IMR-90 (cell line): Measurements from ENCODE around the gene C19orf47. TPM values are rescaled to one million over a fixed set of nuclear protein-coding genes. Genes with fewer than 3 reads are reported as not detected.
A peak's percentile ranks its signal among the peaks of the same experiment; 100 is the strongest.

Source experiments
- ATAC-seq: fragments of 200-7000 bp; cut with Tn5 transposase; 2 replicates; pipeline ENCODE4 v1.9.1; 2020; ENCODE audit warnings: low read depth, mild to moderate bottlenecking, moderate library complexity
- BruUV-seq: library from RNA; stranded (reverse); fragments of 400-500 nt; replicated peaks from 2 replicates; lab custom pipeline; 2021; lab: Mats Ljungman, UMichigan
- CTCF ChIA-PET: fragments of 300-600 bp; formaldehyde crosslinking; extraction: SDS; loops from one replicate; lab custom pipeline; 2021; ENCODE audit warnings: antibody characterized with exemption; lab: Yijun Ruan, JAX
- POLR2A ChIA-PET: fragments of 300-600 bp; sonication (Branson Sonifier 250); formaldehyde crosslinking; loops from one replicate; lab custom pipeline; 2022; ENCODE audit warnings: antibody characterized with exemption; ENCODE audit not compliant: unreplicated experiment; lab: Charles Lee
- DNase-seq: peaks from one replicate; pipeline ENCODE4 v3.0.0; 2013
- H2AFZ ChIP-seq: replicated peaks from 2 replicates; pipeline ENCODE3; 2013; ENCODE audit warnings: low read length, mild to moderate bottlenecking; ENCODE audit not compliant: poor library complexity
- H2AK5ac ChIP-seq: 2 replicates; pipeline ENCODE4 v1.6.1; 2013; ENCODE audit warnings: low read depth, low read length, inconsistent platforms
- H2AK9ac ChIP-seq: replicated peaks from 2 replicates; pipeline ENCODE3; 2013; ENCODE audit warnings: mild to moderate bottlenecking, low read depth, low read length, moderate library complexity; ENCODE audit not compliant: poor library complexity
- H2BK120ac ChIP-seq: 2 replicates; pipeline ENCODE4 v1.6.1; 2013; ENCODE audit warnings: low read depth, low read length, inconsistent platforms
- H2BK15ac ChIP-seq: 3 replicates; pipeline ENCODE4 v1.6.1; 2013; ENCODE audit warnings: low read depth, low read length, inconsistent platforms
- H2BK20ac ChIP-seq: 2 replicates; pipeline ENCODE4 v1.6.1; 2013; ENCODE audit warnings: low read depth, mild to moderate bottlenecking, inconsistent platforms, low read length, moderate library complexity
- H2BK5ac ChIP-seq: 2 replicates; pipeline ENCODE4 v1.6.1; 2013; ENCODE audit warnings: mild to moderate bottlenecking, low read depth, low read length, inconsistent platforms; ENCODE audit not compliant: poor library complexity, severe bottlenecking
- H3K14ac ChIP-seq: replicated peaks from 2 replicates; pipeline ENCODE4 v1.6.1; 2013; ENCODE audit warnings: low read depth, low read length, inconsistent platforms
- H3K18ac ChIP-seq: 2 replicates; pipeline ENCODE4 v1.6.1; 2013; ENCODE audit warnings: low read depth, low read length, control low read depth
- H3K23ac ChIP-seq: 2 replicates; pipeline ENCODE4 v1.6.1; 2013; ENCODE audit warnings: low read depth, low read length, inconsistent platforms
- H3K27ac ChIP-seq: 2 replicates; pipeline ENCODE4 v1.5.1; 2013; ENCODE audit warnings: mild to moderate bottlenecking, control low read depth, low read length; ENCODE audit not compliant: insufficient read depth
- H3K27me3 ChIP-seq: 2 replicates; pipeline ENCODE4 v1.6.1; 2013; ENCODE audit warnings: low read length; ENCODE audit not compliant: control insufficient read depth, insufficient read depth
- H3K36me3 ChIP-seq: 2 replicates; pipeline ENCODE4 v1.6.1; 2013; ENCODE audit warnings: low read length, mixed read lengths; ENCODE audit not compliant: control insufficient read depth, insufficient read depth
- H3K4ac ChIP-seq: 2 replicates; pipeline ENCODE4 v1.6.1; 2013; ENCODE audit warnings: low read depth, low read length, inconsistent platforms
- H3K4me1 ChIP-seq: 2 replicates; pipeline ENCODE4 v1.6.1; 2013; ENCODE audit warnings: low read length, mixed read lengths; ENCODE audit not compliant: control insufficient read depth, insufficient read depth
- H3K4me2 ChIP-seq: 2 replicates; pipeline ENCODE4 v1.6.1; 2013; ENCODE audit warnings: low read depth, mild to moderate bottlenecking, control low read depth, low read length, moderate library complexity
- H3K4me3 ChIP-seq: 2 replicates; pipeline ENCODE4 v1.5.1; 2013; ENCODE audit warnings: low read depth, mild to moderate bottlenecking, control low read depth, low read length, moderate library complexity; ENCODE audit not compliant: insufficient read depth
- H3K56ac ChIP-seq: 2 replicates; pipeline ENCODE4 v1.6.1; 2013; ENCODE audit warnings: low read length, inconsistent platforms; ENCODE audit not compliant: insufficient read depth; ENCODE audit errors: extremely low read depth
- H3K79me1 ChIP-seq, 2 experiments: 2 replicates each; pipeline ENCODE4 v1.6.1; 2013; ENCODE audit warnings: low read length in 2 of 2, inconsistent platforms in 1 of 2, low read depth in 1 of 2
- H3K9ac ChIP-seq: 2 replicates; pipeline ENCODE4 v1.6.1; 2013; ENCODE audit warnings: low read depth, low read length, control low read depth
- H3K9me1 ChIP-seq: 2 replicates; pipeline ENCODE4 v1.6.1; 2013; ENCODE audit warnings: low read length, inconsistent platforms; ENCODE audit not compliant: insufficient read depth
- H3K9me3 ChIP-seq: 2 replicates; pipeline ENCODE4 v1.6.1; 2013; ENCODE audit warnings: low read length; ENCODE audit not compliant: control insufficient read depth, insufficient read depth
- H4K20me1 ChIP-seq: 2 replicates; pipeline ENCODE4 v1.6.1; 2013; ENCODE audit warnings: low read length, inconsistent platforms; ENCODE audit not compliant: insufficient read depth
- H4K5ac ChIP-seq: 2 replicates; pipeline ENCODE4 v1.6.1; 2013; ENCODE audit warnings: mild to moderate bottlenecking, low read depth, low read length, control low read depth
- H4K8ac ChIP-seq, 2 experiments: 2 replicates each; pipeline ENCODE4 v1.6.1; 2013; ENCODE audit warnings: low read depth in 2 of 2, low read length in 2 of 2, control low read depth in 1 of 2, inconsistent platforms in 1 of 2
- H4K91ac ChIP-seq: 2 replicates; pipeline ENCODE4 v1.6.1; 2013; ENCODE audit warnings: low read depth, low read length, inconsistent platforms; ENCODE audit not compliant: insufficient read depth
- BHLHE40 ChIP-seq: fragments of 150-350 bp; IDR thresholded peaks from 2 replicates; pipeline ENCODE4 v1.6.1; 2016; ENCODE audit warnings: mild to moderate bottlenecking, low read depth, low read length
- CEBPB ChIP-seq: IDR thresholded peaks from 2 replicates; pipeline ENCODE4 v1.6.1; 2012; ENCODE audit warnings: low read depth, low read length, improper control_type of control experiment
- CTCF ChIP-seq: conservative IDR thresholded peaks from 2 replicates; pipeline ENCODE4 v1.5.1; 2012; ENCODE audit warnings: mild to moderate bottlenecking, low read depth, low read length, improper control_type of control experiment
- ELK1 ChIP-seq: fragments of 150-350 bp; IDR thresholded peaks from 2 replicates; pipeline ENCODE4 v1.6.1; 2016; ENCODE audit warnings: low read depth, mild to moderate bottlenecking, low read length, moderate library complexity, borderline replicate concordance
- MAFK ChIP-seq: IDR thresholded peaks from 2 replicates; pipeline ENCODE4 v1.6.1; 2012; ENCODE audit warnings: low read depth, low read length, improper control_type of control experiment
- MAZ ChIP-seq: IDR thresholded peaks from 2 replicates; pipeline ENCODE4 v1.6.1; 2012; ENCODE audit warnings: low read depth, mild to moderate bottlenecking, low read length, improper control_type of control experiment, moderate library complexity, borderline replicate concordance
- MXI1 ChIP-seq: IDR thresholded peaks from 2 replicates; pipeline ENCODE4 v1.6.1; 2012; ENCODE audit warnings: low read depth, mild to moderate bottlenecking, low read length, moderate library complexity, borderline replicate concordance
- NFE2L2 ChIP-seq: fragments of 150-350 bp; IDR thresholded peaks from 2 replicates; pipeline ENCODE4 v1.6.1; 2016; ENCODE audit warnings: low read depth, mild to moderate bottlenecking, low read length
- POLR2A ChIP-seq: IDR thresholded peaks from 2 replicates; pipeline ENCODE4 v1.6.1; 2012; ENCODE audit warnings: mild to moderate bottlenecking, low read depth, low read length
- RAD21 ChIP-seq: IDR thresholded peaks from 2 replicates; pipeline ENCODE4 v1.6.1; 2012; ENCODE audit warnings: low read length, improper control_type of control experiment
- RCOR1 ChIP-seq: IDR thresholded peaks from 2 replicates; pipeline ENCODE4 v1.6.1; 2012; ENCODE audit warnings: mild to moderate bottlenecking, low read length, improper control_type of control experiment; ENCODE audit not compliant: insufficient replicate concordance
- RFX5 ChIP-seq: IDR thresholded peaks from 2 replicates; pipeline ENCODE4 v1.8.0; 2012; ENCODE audit warnings: low read depth, mild to moderate bottlenecking, low read length, moderate library complexity
- SMC3 ChIP-seq: fragments of 150-350 bp; IDR thresholded peaks from 2 replicates; pipeline ENCODE4 v1.6.1; 2016; ENCODE audit warnings: low read depth, mild to moderate bottlenecking, antibody characterized with exemption, low read length, moderate library complexity
- USF2 ChIP-seq: fragments of 150-350 bp; IDR thresholded peaks from 2 replicates; pipeline ENCODE4 v1.6.1; 2017; ENCODE audit warnings: mild to moderate bottlenecking, antibody characterized with exemption, low read length, low read depth
- WGBS, 2 experiments: methylation state at CpG; one replicate each; pipeline versions ENCODE4 v1.1.5 to v1.1.7; 2013; ENCODE audit warnings: missing lambda C conversion rate in 2 of 2; ENCODE audit not compliant: insufficient read length in 1 of 2; ENCODE audit errors: extremely low coverage in 2 of 2; 5-methylcytosine and 5-hydroxymethylcytosine counted together
- dilution Hi-C: fragments of 300-500 bp; cut with HindIII; formaldehyde crosslinking; loops from one replicate; pipeline ENCODE4 v1.14.3; 2018; ENCODE audit warnings: low sequenced_read_pairs; ENCODE audit not compliant: unreplicated experiment
- in situ Hi-C: fragments of 300-500 bp; cut with MboI; formaldehyde crosslinking; loops from 3 replicates; pipeline ENCODE4 v1.14.3; 2019; ENCODE audit warnings: low sequenced_read_pairs, inconsistent platforms, mixed read lengths
- intact Hi-C: fragments of 100-400 bp; cut with micrococcal nuclease; formaldehyde crosslinking; loops from 2 replicates; pipeline ENCODE4 v1.10.0; 2022
- polyA plus RNA-seq, 3 experiments: library from polyadenylated mRNA; depleted of rRNA; stranded (reverse); fragments of >200 nt; gene quantifications; 2 replicates each; pipeline ENCODE4 v1.2.3, GENCODE V29; 2012; ENCODE audit warnings: low replicate concordance in 1 of 3
- total RNA-seq: library from RNA; depleted of rRNA; stranded (reverse); fragments of >200 nt; gene quantifications from 2 replicates; pipeline ENCODE4 v1.2.3, GENCODE V29; 2012

C19orf47 gene
- total and polyA plus RNA-seq, 2 of the 4 experiments (the other 2 are of a cell fraction), result 3.6 to 16.3 TPM

DNA sequence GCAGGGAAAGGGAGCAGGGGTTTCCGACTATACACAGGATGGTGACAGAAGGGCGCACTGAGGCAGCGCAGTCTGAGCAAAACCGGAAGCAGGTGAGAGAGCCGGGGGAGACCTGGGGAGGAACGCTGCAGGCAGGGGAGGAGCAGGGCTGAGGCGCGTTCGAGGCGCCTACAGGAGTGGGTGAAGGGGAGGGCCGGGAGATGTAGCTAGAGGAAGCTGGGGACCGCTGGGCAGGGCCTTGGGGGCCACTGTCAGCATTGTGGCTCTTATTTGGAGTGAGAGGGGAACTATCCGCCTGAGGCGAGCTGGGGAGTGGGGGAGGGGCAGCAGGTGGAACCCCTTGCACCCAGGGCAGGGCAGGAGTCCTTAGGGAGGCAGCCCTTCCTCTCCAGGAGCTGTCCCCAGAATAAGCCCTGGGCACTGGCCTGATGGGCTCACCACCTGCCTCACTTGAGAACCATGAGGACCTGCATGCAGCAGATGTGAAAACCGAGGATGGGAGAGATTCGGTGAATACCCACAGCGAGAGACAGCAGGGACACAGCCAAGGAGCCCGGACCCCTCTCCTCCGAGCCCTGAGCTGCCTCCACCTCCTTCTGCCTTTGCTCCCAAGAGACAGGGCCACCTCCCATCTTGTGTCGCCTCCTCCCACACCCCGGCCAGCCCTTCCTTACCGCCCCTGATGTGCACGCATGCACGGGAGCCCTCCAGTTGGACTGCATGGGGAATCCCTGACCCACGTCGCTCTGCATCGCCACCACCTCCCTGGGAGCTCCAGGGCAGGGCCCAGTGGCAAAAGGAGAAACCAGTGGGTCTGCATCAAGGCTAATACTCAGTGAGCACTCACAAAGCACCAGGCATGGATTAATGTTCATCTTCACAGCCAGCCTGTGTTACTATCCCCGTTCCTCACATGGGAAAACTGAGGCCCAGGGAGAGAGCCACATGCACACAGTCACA is 73.3 kb downstream of the C19orf47 start:
- H3K9ac ChIP-seq, result no peak overlapping the region
- H4K20me1 ChIP-seq, result peaks cover 78% of the 10 kb centered on the region
- TF ChIP-seq ELK1 (no peak), SMC3 (no peak), POLR2A (no peak), BHLHE40 (no peak), CTCF (no peak), RCOR1 (no peak), MAZ (no peak), MXI1 (no peak), USF2 (no peak), CEBPB (no peak), RAD21 (no peak), MAFK (no peak), RFX5 (no peak), NFE2L2 (no peak)

More for the DNA sequence above, 73.3 kb downstream of the C19orf47 start:
- H4K5ac ChIP-seq, result no peak overlapping the region
- no peaks in the 10 kb centered on the region for H3K9me3 ChIP-seq
- no peak overlapping the region for H3K56ac ChIP-seq
- peaks cover 7% of the 10 kb centered on the region; the same call in 1 of the 2 replicates for H3K36me3 ChIP-seq
- H4K8ac ChIP-seq, result no peak overlapping the region
- H3K18ac ChIP-seq, result no peak overlapping the region
- no peak overlapping the region for H3K14ac ChIP-seq
- no peaks in the 10 kb centered on the region for H3K27me3 ChIP-seq
- H2BK5ac ChIP-seq, result no peak overlapping the region
- no peak overlapping the region for H2BK120ac ChIP-seq
- H2BK15ac ChIP-seq, result no peak overlapping the region
- no peak overlapping the region for H2BK20ac ChIP-seq
- intact Hi-C loops, result no loop called here
- H3K4ac ChIP-seq, result no peak overlapping the region
- H3K27ac ChIP-seq, result no peak overlapping the region
- no peak overlapping the region for H3K23ac ChIP-seq
- H4K91ac ChIP-seq, result no peak overlapping the region
- H3K4me3 ChIP-seq, result no peak overlapping the region
- dilution Hi-C loops, result no loop called here
- CTCF ChIA-PET, result interaction anchor here (0.6 kb wide), 1 partner anchor 10 kb away, joined by 3 read pairs; no protein-coding TSS in a partner anchor
- H2AFZ ChIP-seq, result peak overlapping the region; percentile 46
- H3K79me1 ChIP-seq, result peaks cover 41 to 92% of the 10 kb centered on the region in 2 experiments
- no peak for ATAC-seq
- no peak overlapping the region for H2AK9ac ChIP-seq
- H2AK5ac ChIP-seq, result no peak overlapping the region
- in situ Hi-C loops, result no loop called here
- no peak overlapping the region for H3K4me2 ChIP-seq
- no TSS peak for BruUV-seq
- 85% methylated on average over 21 of the region's 28 CpGs; no CpG with 5 or more reads in 1 of the 2 experiments for WGBS, 2 experiments
- POLR2A ChIA-PET, result no interaction called here
- peaks cover 23% of the 10 kb centered on the region for H3K4me1 ChIP-seq
- H3K9me1 ChIP-seq, result peaks cover 23% of the 10 kb centered on the region
- no peak for DNase-seq
